ENCODE results near the gene CD109. TPM values are rescaled to one million over a fixed set of nuclear protein-coding genes. Genes with fewer than 3 reads are reported as not detected.
A peak's percentile ranks its signal among the peaks of the same experiment; 100 is the strongest.

The CD109 gene
- 25.0 TPM for total RNA-seq
- long read RNA-seq, full-length matches to known transcripts: 2 of 8 reads
- long read RNA-seq, partial matches to known transcripts: 2 of 8 reads
- long read RNA-seq, other reads (novel, unspliced or antisense): 4 of 8 reads

- TF ChIP-seq CTCF (IDR thresholded peaks at IDR 0.05): no peak
- Histone ChIP-seq H3K4me1 (peaks cover 30% of the 10 kb centered on the region), H3K9me3 (no peaks in the 10 kb centered on the region), H3K36me3 (no peaks in the 10 kb centered on the region), H3K27ac (peak within 1 kb of the TSS; percentile 78), H3K4me3 (peak within 1 kb of the TSS; percentile 68), H3K27me3 (ENCODE audit: low read depth) (no peaks in the 10 kb centered on the region)
- DNase-seq (peak; percentile 67), ATAC-seq (peak; percentile 75 to 83)
- intact Hi-C loops (cut with DNase I): no loop called here
These were observed at the start of gene CD109 for GRCh38 chr6:73695619-73696421. Gene CD109 (plus strand): TSS chr6:73696203. CDS start chr6:73696216, 13 bp downstream.

- intact Hi-C loops (cut with DNase I): no loop called here
- Histone ChIP-seq H3K27ac (no peak overlapping the region), H3K27me3 (ENCODE audit: low read depth) (no peaks in the 10 kb centered on the region), H3K9me3 (no peaks in the 10 kb centered on the region), H3K36me3 (peaks cover 19% of the 10 kb centered on the region), H3K4me3 (no peak overlapping the region), H3K4me1 (peaks cover 19% of the 10 kb centered on the region)
- ATAC-seq (no peak), DNase-seq (no peak)
- no peak for TF ChIP-seq CTCF (IDR thresholded peaks at IDR 0.05)
These were observed 47.8 kb upstream of the CD109 start for GRCh38 chr6:73648166-73648565.

GRCh38 chr6:73649783-73650182 is 46.2 kb upstream of the CD109 start:
- no peak for TF ChIP-seq CTCF (IDR thresholded peaks at IDR 0.05)
- no peak for ATAC-seq
- Histone ChIP-seq H3K27me3 (ENCODE audit: low read depth) (no peaks in the 10 kb centered on the region), H3K4me1 (peaks cover 22% of the 10 kb centered on the region), H3K27ac (no peak overlapping the region), H3K4me3 (no peak overlapping the region), H3K36me3 (peaks cover 19% of the 10 kb centered on the region), H3K9me3 (no peaks in the 10 kb centered on the region)
- intact Hi-C loops (cut with DNase I): no loop called here
- no peak for DNase-seq

- peak; percentile 73 to 74 for ATAC-seq
- DNase-seq: peak; percentile 69
- Histone ChIP-seq H3K4me3 (peak overlapping the region; percentile 99), H3K27ac (peak overlapping the region; percentile 99), H3K36me3 (peaks cover 15% of the 10 kb centered on the region), H3K4me1 (peaks cover 18% of the 10 kb centered on the region), H3K9me3 (no peaks in the 10 kb centered on the region), H3K27me3 (ENCODE audit: low read depth) (no peaks in the 10 kb centered on the region)
- peak; percentile 25 for TF ChIP-seq CTCF (IDR thresholded peaks at IDR 0.05)
- intact Hi-C loops (cut with DNase I): no loop called here
These were observed 43.1 kb upstream of the CD109 start for GRCh38 chr6:73652637-73653570.
